Fibroblast of gingiva (primary cell): ENCODE measurements around the gene CYP8B1.
A peak's percentile ranks its signal among the peaks of the same experiment; 100 is the strongest.

ENCODE experiments used
- DNase-seq: peaks from one replicate; pipeline ENCODE4 v3.0.0-alpha.2; 2011; ENCODE audit warnings: low read depth

Gene CYP8B1, protein sequence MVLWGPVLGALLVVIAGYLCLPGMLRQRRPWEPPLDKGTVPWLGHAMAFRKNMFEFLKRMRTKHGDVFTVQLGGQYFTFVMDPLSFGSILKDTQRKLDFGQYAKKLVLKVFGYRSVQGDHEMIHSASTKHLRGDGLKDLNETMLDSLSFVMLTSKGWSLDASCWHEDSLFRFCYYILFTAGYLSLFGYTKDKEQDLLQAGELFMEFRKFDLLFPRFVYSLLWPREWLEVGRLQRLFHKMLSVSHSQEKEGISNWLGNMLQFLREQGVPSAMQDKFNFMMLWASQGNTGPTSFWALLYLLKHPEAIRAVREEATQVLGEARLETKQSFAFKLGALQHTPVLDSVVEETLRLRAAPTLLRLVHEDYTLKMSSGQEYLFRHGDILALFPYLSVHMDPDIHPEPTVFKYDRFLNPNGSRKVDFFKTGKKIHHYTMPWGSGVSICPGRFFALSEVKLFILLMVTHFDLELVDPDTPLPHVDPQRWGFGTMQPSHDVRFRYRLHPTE

DNA sequence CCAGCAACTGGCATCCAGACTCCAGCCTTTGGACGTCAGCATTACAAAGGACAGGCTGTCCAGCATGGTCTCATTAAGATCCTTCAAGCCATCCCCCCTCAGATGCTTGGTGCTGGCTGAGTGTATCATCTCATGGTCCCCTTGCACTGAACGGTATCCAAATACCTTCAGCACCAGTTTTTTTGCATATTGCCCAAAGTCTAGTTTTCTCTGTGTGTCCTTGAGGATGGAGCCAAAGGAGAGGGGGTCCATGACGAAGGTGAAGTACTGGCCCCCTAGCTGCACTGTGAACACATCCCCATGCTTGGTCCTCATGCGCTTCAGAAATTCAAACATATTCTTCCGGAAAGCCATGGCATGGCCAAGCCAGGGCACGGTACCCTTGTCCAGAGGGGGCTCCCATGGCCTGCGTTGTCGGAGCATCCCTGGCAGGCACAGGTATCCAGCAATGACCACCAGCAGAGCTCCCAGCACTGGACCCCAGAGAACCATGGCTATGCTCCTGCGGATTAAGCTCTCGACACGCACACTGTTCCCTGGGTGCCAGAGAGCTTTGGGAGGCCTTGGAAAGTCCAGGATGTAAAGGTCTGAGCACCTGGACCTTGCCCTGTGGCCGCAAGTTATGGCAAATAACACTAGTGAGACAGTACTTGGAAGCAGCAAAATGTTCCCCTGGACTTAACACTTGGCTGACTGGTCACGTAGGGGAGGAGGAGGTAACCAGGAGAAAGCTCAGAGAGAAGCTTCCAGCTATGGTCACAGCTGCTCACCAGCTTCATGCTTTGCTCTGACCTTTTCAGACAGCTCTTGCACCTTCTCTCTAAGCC lies at the start of gene CYP8B1:
CYP8B1 (minus strand) TSS at position 555 of the 827 bp plus-strand sequence; CDS start at position 492, 63 bp downstream.
- DNase-seq = no peak

DNA sequence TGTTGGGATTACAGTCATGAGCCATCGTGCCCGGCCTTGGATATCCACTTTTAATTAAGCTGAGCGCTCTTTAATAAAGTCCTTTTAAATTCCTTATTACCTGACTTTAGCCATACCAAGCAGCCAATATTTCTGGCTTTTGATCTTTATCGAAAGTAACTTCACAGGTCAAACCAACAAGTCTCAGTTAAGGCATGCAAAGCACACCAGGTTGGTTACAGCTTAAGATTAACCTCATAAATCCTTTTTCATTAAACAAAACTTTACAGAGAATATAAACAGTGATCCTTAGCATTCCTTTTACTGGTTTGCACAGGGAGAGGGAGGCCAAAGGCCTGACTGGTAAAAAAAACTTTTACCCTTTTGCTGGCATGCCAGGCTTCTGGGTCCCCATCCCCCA lies 47.9 kb upstream of the CYP8B1 start:
- DNase-seq = no peak

DNA sequence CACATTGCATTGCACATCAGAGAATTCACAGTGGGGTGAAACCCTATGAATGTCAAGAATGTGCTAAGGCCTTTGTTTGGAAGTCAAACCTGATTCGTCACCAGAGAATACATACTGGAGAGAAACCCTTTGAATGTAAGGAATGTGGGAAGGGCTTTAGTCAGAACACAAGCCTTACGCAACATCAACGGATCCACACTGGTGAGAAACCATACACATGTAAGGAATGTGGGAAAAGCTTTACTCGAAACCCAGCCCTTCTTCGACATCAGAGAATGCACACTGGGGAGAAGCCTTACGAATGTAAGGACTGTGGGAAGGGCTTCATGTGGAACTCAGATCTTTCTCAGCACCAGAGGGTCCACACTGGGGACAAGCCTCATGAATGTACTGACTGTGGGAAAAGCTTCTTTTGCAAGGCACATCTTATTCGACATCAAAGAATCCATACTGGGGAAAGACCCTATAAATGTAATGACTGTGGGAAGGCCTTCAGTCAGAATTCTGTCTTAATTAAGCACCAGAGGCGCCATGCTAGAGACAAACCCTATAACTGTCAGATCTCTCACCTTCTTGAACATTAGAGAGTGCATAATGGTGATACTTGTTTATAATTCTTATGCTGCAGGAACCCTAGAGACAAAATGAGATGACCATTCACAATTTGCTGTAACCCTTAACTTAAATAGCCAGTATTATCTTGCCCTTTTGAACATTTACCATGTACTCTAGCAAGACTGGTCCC lies 39.3 kb upstream of the CYP8B1 start:
- no peak for DNase-seq

DNA sequence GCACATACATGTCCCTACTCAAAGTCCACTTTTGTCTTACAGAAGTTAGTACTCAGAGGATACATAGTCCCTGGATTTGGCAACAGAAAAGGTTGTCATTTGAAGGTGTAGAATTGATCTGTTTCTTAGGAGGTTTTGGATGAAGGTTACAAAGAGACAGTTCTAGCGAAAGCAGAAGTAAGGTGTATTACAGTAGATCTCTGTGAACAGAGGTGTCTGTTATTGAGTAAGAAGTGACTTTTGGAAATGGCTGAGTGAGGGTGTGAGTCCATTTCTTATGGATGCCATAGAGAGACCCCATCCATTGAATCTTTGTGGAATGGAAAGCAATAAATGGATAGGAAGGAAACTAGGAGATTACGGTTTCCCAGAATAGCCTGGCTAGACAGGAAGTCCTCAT lies 35.9 kb upstream of the CYP8B1 start:
- DNase-seq = no peak

DNA sequence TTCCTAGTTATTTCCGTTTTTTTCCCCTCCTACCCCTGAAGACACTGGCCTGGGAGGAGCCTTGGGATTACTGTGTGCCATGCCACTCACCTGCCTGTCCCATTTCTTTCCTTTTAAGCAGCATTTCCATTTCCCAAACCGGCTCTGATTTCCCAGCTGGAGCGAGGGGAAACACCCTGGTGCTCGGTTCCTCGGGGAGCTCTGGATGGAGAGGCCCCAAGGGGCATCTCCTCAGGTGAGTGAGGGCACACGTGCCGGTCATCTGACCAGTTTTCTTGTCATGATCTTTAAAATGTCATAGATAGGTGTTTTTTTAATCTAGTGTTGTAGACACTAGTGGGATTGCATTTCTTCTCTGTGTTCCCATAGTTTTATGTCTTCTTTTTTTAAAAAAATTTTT lies 33.0 kb upstream of the CYP8B1 start:
- DNase-seq = no peak

DNA sequence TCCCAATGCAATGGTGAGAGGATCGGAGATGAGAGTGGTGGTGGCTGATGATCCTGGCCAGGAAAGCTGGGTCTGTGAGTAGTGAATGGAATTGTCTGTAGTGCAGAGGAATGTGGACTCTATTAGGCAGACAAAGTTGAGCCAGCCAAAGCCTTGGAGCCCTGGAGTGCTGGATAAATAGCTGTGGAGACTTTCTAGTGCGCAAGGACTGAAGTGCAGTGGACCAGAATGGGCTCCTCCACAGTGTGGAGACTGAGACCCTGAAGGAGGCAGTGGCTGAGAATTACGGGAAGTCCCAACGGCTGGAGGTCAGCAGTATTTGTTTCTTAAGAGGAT lies 31.1 kb upstream of the CYP8B1 start:
- no peak for DNase-seq

DNA sequence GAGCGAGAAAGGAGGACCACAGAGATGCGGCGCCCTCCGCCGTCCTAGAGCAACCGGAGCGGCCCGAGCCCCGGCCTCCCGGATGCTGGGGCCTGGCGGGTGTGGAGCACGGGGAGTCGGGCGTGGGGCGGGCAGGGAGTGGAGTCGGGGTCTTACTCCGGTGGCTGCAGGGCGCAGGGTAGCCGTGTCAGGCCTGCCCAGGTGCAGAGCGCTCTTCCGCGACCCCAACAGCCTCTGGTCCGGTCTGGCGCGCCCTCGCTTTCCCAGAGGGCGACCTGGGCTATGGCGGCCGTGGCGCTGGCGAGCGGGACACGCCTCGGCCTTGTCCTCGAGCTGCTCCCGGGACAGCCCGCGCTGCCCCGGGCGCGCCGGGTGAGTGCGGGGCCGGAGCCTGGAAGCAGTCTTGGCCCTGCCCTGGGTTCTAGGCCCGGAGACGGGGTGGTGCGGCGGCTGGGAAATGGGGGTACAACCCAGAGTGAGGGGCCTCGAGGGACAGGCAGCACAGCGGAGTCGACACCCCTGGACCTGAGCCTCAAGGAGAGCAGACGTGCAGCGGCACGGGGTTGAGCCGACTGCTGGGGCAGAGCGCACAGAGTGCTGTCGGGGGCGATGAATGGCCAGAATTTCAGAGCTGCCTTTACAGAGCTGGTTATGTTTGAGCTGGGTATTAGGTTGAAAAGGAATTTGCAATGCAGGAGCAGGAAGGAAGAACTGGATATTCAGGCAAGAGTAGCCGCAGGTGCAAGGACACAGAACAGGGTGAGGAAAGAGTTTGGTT lies 30.6 kb upstream of the CYP8B1 start, which contains the start of gene ZNF662:
ZNF662 (plus strand) TSS at position 73 of the 778 bp plus-strand sequence. CDS start 1,973 bp downstream, outside the sequence.
- DNase-seq = peak; percentile 10

DNA sequence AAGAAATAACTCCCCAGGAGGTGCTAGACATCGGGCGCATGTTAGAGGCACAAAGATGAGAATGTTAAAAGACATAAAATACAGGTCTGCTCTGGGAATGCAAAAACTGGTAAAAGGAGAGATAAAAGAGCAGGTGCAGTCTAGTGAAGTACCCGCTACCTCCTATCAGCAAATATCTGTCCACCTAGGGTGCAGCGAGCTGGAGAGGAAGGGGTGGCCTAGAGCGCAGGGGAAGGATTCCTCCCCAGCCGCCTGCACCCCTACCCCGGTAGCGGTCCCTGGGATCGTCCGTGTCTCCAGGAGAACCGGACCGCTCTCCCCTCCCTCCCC lies 30.0 kb upstream of the CYP8B1 start:
- DNase-seq = no peak

DNA sequence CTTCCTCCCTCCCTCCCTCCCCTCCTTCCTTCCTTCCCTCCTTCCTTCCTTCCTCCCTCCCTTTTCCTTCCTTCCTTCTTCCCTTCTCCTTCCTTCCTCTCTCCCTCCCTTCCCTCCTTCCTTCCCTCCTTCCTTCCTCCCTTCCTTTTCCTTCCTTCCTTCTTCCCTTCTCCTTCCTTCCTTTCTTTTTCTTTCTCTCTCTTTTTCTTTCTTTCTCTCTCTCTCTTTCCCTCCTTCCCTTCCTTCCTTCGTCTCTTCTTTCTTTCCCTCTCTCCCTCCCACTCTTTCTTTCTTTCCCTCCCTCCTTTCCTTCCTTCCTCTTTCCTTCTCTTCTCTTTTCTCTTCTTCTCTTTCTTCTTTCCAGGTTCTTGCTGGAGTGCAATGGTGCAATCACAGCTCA lies 28.4 kb upstream of the CYP8B1 start:
- DNase-seq = no peak

DNA sequence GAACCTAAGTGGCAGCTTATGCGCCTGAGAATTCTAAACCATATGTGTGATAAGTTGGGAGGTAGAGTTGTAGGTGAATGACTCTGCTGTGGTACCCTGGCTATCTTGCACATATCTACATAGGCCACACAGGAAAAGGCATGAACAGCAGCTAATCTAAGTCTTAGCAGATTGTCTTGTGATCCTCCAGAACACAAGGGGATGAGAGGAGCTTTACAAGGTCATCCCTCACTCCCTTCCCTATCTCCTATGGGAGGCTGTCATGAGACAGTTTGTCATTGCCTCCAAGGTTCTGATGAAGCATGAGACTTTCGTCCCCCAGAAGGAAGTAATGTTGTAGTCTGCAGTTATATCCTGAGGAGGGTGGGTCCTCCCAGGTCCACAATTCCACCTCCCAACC lies 26.6 kb upstream of the CYP8B1 start:
- no peak for DNase-seq

DNA sequence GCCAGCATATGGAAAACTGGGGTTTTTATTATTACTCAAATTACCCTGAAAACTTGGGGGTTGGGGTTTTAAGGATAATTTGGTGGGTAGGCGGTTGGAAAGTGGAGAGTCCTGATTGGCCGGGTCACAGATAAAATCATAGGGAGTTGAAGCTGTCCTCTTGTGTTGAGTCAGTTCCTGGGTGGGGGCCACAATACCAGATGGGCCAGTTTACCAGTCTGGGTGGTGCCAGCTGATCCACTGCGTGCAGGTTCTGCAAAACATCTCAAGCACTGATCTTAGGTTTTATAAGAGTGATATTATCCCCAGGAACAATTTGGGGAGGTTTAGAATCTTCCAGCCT lies 25.4 kb upstream of the CYP8B1 start:
- DNase-seq = no peak

DNA sequence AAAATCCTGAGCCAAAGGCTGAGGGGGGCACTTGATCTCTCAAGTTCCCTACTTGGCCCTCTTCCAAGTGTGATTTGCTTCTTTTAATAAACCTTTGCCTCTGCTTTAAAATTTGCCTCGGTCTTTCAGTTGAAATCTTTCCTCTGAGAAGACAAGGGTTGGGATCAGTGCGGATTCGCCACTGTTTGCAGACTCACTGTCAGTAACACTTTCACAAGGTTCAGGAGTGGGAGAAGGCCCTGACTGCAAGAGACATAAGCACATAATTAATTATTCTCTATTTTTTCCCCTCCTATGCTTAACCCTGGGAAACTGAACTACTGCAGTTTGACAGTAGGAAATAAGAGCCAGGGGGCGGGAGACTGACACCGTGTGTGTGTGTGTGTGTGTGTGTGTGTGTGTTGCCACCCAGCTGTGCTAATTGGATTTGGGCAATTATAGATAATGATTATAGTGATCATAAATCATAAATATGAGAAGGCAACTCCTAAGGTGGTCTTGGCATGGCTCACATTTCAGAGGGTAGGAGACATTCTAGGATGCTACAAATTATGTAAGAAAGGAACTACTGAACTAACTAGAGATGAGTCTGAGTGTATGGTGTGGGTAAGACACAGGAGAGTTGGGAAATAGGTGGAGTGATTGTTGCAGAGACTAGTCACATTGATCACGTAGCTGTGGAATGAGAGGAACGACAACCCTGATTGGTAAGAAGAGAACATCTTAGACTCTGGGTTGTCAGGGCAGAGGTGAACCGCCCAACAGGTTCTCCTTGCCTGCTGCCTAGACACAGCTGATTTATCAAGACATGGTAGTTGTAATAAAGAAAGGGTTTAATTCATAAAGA lies 24.8 kb upstream of the CYP8B1 start:
- no peak for DNase-seq

DNA sequence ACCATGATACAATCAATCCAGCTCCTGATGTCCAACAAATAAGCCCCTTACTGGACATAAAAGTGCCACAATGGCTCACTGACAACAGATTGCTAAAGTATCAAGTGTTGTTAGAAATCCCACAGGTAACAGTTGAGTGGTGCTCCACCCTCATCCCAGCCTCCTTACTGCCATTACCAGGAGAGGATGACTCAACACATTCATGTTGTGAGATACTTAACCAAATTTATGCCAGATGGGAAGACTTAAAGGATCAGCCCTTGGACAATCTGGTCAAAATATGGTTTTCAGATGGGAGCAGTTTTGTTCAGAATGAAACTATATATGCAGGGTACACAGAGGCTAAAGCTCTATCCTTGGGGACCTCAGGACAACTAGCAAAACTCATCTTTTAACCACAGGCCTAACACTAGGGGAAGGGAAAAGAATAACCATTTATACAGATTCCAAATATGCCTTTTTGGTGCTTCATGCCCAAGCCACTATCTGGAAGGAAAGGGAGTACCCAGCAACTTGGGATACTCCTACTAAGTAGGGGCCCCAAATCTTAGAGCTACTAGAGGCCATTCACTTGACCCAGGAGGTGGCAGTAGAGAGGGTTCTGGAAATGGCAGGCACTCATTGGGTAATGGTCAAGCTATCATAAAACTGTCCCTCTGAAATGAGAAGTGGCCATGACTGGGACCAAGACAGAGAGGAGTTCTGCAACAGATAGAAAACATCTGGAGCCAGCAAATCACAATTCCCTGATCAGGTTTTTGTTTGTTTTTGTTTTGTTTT lies 23.4 kb upstream of the CYP8B1 start:
- DNase-seq = no peak

DNA sequence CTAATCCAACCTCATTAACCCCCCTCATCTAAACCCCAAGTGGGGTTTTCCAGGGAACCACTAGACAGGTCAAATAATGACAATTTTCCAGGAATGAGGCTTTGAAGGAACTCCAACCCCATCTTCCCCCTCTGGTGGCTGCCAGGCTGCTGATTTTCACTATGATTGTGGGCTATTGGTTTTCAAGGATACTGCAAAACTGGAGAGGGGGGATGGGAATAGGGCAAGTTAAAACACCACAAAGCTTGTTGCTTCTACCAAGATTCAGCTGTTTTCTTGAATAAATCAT lies 19.8 kb upstream of the CYP8B1 start:
- no peak for DNase-seq

DNA sequence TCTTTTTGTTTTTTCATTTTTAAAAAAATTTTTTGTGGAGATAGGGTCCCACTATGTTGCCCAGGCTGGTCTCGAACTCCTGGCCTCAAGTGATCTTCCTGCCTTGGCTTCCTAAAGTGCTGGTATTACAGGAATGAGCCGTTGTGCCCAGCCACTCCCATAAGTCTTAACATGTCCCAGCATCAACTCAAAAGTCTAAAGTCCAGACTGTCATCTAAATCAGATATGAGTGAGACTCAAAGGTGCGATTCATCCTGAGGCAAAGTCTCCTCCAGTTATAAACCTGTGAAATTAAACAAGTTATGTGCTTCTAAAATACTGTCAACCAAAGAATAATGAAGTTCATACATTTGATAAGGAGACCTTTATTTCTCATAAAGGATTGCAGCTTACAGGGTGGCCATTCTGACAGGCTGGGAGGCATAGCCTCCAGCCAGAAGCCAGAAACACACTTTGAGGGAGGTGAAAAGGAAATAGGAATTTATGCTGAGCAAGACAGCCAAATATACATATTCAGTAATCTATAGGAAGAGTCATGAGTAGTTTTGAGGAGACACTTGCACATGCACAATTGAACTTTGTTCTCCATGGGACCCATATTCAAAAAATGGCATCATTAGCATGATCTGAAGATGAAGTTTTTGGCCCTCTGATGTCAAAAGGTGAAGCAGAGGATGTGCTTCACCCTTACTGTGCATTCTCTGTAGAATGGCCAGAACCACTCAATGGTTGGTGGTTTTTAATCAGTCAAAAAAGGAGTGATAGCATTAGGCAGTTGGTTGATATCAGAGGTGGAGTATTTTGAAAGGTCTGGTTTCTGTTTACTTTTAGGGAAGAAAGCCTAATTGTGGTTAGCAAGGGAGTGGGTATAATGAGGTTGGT lies 19.3 kb upstream of the CYP8B1 start:
- DNase-seq = no peak

DNA sequence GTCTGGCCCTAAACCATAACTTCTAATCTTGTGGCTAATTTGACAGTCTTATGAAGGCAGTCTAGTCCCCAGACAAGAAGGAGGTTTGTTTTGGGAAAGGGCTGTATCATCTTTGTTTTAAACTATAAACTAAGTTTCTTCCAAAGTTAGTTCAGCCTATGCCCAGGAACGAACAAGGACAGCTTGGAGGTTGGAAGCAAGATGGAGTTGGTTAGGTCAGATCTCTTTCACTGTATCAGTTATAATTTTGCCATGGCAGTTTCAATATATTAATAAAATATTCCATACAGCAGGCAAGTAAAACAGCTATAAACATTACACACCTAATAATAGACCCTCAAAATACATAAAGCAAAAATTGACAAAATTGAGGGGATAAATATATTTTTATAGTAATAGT lies 17.1 kb upstream of the CYP8B1 start:
- no peak for DNase-seq

DNA sequence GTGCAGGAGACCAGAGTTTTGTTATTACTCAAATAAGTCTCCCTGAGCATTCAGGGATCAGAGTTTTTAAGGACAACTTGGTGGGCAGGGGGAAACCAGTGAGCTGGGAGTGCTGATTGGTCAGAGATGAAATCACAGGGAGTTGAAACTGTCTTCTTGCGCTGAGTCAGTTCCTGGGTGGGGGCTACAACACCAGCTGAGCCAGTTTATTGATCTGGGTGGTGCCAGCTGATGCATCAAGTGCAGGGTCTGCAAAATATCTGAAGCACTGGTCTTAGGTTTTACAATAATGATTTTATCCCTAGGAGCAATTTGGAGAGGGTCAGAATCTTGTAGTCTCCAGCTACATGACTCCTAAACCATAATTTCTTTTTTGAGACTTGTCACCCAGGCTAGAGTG lies 16.5 kb upstream of the CYP8B1 start:
- no peak for DNase-seq

DNA sequence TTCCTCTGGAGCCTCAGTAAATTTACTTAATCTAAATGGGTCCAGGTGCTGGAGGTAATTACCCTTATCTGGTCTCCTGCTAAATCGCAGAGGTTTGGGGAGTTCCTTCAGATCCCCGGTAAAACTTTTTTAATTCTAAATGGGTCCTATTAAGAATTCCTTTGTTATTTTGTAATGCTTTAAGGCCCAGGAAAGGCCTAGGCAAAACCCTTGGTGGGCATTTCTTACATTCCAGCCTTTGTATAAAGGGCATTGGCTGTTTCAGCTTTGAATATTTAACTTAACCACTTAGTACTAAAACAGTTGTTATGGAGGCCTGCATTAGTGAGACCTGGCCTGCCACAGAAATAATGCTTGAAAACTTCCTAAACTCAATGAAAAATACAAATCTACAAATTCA lies 15.4 kb upstream of the CYP8B1 start:
- DNase-seq = no peak

DNA sequence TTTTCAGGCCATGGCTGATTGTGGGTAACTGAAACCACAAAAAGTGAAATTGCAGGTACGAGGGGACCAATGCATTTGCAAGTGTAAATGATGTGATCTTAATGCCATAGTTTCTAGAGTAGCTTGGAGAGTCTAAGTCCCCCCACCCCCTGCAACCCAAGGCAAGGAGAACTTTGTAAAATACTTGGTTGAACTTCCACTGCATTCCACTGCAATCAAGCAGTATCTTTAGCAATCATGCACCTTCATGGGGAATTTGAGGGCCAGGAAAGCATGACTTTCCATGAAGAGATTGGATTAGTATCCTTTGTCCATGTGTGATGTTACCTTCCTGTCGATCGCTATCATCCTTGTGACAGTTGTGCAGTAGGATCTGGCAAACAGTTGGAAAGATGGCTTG lies 11.4 kb upstream of the CYP8B1 start:
- DNase-seq = no peak
